Fibroblast of villous mesenchyme (primary cell): Measurements from ENCODE around the gene MGAT4C. TPM values are rescaled to one million over a fixed set of nuclear protein-coding genes. Genes with fewer than 3 reads are reported as not detected.

ENCODE experiments used
- DNase-seq: peaks from one replicate; pipeline ENCODE4 v3.0.0-alpha.2; 2010; ENCODE audit warnings: low read depth
- H3K4me3 ChIP-seq: 2 replicates; pipeline ENCODE4 v1.5.1; 2011; ENCODE audit warnings: low read depth, mild to moderate bottlenecking, low read length
- CTCF ChIP-seq: IDR thresholded peaks from 2 replicates; pipeline ENCODE4 v1.5.1; 2012; ENCODE audit warnings: low read depth, mild to moderate bottlenecking, low read length; ENCODE audit not compliant: insufficient read depth
- total RNA-seq: library from RNA; depleted of rRNA; stranded (reverse); fragments of >200 nt; gene quantifications from 2 replicates; pipeline ENCODE4 v1.2.3, GENCODE V29; 2012

MGAT4C gene
- total RNA-seq, 1 donor, result not detected

- TF ChIP-seq CTCF, result no peak
- DNase-seq, result no peak
- no peak overlapping the region for H3K4me3 ChIP-seq
Observed at GRCh38 chr12:86006727-86007126, 249.5 kb downstream of the MGAT4C start.

GRCh38 chr12:85998074-85998473, 258.1 kb downstream of the MGAT4C start:
- no peak for TF ChIP-seq CTCF
- no peak overlapping the region for H3K4me3 ChIP-seq
- DNase-seq, result no peak

GRCh38 chr12:85996280-85996679, 259.9 kb downstream of the MGAT4C start:
- TF ChIP-seq CTCF, result no peak
- peak; percentile 2 for DNase-seq

GRCh38 chr12:85993746-85994145, 262.4 kb downstream of the MGAT4C start:
- no peak overlapping the region for H3K4me3 ChIP-seq
- TF ChIP-seq CTCF, result no peak
- no peak for DNase-seq

More at GRCh38 chr12:85996280-85996679, 259.9 kb downstream of the MGAT4C start:
- no peak overlapping the region for H3K4me3 ChIP-seq

- no peak for TF ChIP-seq CTCF
- no peak overlapping the region for H3K4me3 ChIP-seq
- DNase-seq, result no peak
Observed at GRCh38 chr12:85985996-85986395, 270.2 kb downstream of the MGAT4C start.

GRCh38 chr12:85983601-85984000, 272.6 kb downstream of the MGAT4C start:
- no peak overlapping the region for H3K4me3 ChIP-seq
- DNase-seq, result no peak
- no peak for TF ChIP-seq CTCF

- no peak for TF ChIP-seq CTCF
- H3K4me3 ChIP-seq, result no peak overlapping the region
- no peak for DNase-seq
Observed at GRCh38 chr12:85979641-85980040, 276.6 kb downstream of the MGAT4C start.
